Measurements from ENCODE around the gene KIF16B.

GRCh38 chr20:16407251-16408067 is 165.8 kb downstream of the KIF16B start:
- TF ChIP-seq CTCF (IDR thresholded peaks at IDR 0.05; ENCODE audit: extremely low read depth in 1 of 2, insufficient read depth in 1 of 2, low read depth in 1 of 2, low read length in 2 of 2) (no peak), POLR2A (IDR thresholded peaks at IDR 0.05; ENCODE audit: low read depth, low read length) (no peak), EZH2 (IDR thresholded peaks at IDR 0.05; ENCODE audit: borderline replicate concordance, low read depth, low read length, severe bottlenecking) (no peak), JUN (IDR thresholded peaks at IDR 0.05; ENCODE audit: borderline replicate concordance, insufficient read depth, insufficient read length, low read depth) (no peak), POLR2AphosphoS5 (IDR thresholded peaks at IDR 0.05; ENCODE audit: insufficient read depth, low read depth, low read length) (no peak), MYC (IDR thresholded peaks at IDR 0.05; ENCODE audit: low read depth, low read length) (no peak)
